GM12801 (cell line): ENCODE measurements around the gene VWA3A.

Experiments
- CTCF ChIP-seq: IDR thresholded peaks from one replicate; pipeline ENCODE4 v1.5.1; 2011; ENCODE audit warnings: control low read depth; ENCODE audit not compliant: insufficient read length; ENCODE audit errors: extremely low read depth

Gene VWA3A

GRCh38 chr16:22122239-22122638 is 29.9 kb downstream of the VWA3A start:
- no peak for TF ChIP-seq CTCF

GRCh38 chr16:22123146-22123545 is 30.8 kb downstream of the VWA3A start:
- no peak for TF ChIP-seq CTCF

- TF ChIP-seq CTCF = no peak
Measured at GRCh38 chr16:22123759-22124490, 31.6 kb downstream of the VWA3A start.

GRCh38 chr16:22124583-22125284 is 32.4 kb downstream of the VWA3A start:
- no peak for TF ChIP-seq CTCF

GRCh38 chr16:22126037-22126558 is 33.8 kb downstream of the VWA3A start:
- TF ChIP-seq CTCF = no peak

GRCh38 chr16:22130528-22130927 is 38.2 kb downstream of the VWA3A start:
- TF ChIP-seq CTCF = no peak

- no peak for TF ChIP-seq CTCF
Measured at GRCh38 chr16:22132801-22133200, 40.5 kb downstream of the VWA3A start.
